HG02943 (cell line): ENCODE results near the gene SMARCA2.
"Not testable (repeated sequence)": the region's sequence is repeated elsewhere in the genome, so short reads cannot be mapped to it uniquely, and the experiment has no call there.

Experiments used
- ATAC-seq: cut with Tn5 transposase; IDR thresholded peaks from one replicate; pipeline ENCODE4 v1.9.1; 2021; ENCODE audit warnings: mild to moderate bottlenecking, low read depth, moderate library complexity; ENCODE audit not compliant: unreplicated experiment

Gene SMARCA2

GRCh38 chr9:2134391-2134790 is 119.2 kb downstream of the SMARCA2 start:
- no peak for ATAC-seq

DNA sequence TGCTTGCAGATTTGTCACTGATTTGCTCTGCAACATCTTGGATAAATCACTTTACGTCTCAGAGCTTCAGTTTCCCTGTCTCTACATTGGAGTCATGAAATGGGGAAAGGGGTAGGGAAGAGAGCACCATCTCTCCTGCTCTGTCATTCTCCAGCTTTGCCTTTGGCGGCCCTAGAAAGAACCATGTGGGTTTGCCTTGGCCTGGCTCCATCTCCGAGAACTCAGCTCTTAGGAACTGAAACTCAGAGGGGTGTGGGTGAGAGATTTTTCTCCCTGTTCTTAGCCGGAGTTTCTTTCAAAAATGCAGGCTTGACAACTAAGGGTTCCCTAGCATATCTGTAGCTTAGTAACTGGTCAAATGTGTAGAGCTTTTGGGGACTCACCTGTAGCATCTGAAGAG is 123.5 kb downstream of the SMARCA2 start:
- no peak for ATAC-seq

- ATAC-seq, result no peak
These were observed 125.6 kb downstream of the SMARCA2 start for GRCh38 chr9:2140600-2141223.

DNA sequence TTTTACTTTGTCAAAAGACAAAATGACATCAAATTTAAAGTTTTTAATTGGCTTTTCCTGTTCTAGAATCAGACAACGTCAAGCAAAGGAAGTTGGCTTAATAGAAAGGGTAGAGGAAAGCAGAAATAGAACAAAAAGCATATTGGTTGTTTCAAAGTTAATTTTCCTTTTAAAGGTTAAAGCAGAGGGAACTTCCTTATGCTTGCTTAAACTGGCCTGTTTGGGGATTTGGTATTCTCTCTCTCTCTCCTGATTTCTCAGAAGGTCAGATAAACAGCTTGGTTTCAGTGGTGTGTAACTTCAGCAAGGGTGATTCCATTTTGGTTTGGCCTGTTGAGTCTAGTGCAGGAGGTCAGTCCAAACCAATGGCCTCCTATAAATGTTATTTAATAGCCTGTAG is 127.1 kb downstream of the SMARCA2 start:
- ATAC-seq, result no peak

DNA sequence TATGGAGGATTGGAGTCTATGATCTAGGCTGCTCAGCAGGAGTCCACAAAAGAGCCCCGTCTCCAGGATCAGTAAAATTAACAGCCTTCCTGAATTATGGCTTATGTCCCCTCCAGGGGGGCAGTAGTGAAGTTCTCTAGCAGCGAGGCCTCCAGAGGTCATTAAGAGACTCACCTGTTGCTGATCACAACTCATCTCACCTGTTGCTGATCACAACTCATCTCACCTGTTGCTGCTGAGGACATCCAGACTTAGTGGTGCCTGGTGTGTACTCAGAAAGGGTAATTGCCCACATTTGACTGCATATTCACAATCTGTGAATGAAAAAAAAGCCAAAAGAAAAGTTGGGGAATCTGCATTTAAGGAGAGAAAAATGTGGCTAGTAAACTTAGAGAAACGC is 129.5 kb downstream of the SMARCA2 start:
- no peak for ATAC-seq

DNA sequence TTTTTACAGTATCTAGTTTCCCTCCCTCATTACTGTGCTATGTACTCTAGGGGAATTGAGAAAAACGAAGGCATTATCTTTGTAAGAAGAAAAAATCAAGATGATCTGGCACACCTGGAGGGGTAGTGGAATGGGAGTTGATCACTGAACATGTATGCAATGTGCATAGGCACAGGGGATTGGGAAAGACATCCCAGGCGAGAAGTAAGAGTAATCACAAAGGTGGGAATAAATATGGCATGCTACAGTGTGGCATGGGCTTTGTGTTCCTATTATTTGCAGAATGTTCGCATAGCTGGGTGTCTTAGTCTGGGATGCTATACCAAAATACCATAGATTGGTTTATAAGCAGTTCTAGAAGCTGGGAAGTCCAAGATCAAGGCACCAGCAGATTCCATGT is 130.6 kb downstream of the SMARCA2 start:
- no peak for ATAC-seq

DNA sequence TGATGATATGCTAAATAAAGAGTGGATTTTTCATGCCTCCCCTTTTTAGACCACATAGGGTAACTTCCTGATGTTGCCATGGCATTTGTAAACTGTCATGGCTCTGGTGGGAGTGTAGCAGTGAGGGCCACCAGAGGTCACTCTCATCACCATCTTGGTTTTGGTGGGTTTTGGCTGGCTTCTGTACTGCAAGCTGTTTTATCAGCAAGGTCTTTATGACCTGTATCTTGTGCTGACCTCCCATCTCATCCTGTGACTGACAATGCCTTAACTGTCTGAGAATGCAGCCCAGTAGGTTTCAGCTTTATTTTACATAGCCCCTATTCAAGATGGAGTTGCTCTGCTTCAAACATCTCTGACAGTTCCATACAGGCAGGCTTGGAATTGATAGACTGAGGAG is 131.6 kb downstream of the SMARCA2 start:
- ATAC-seq, result not testable (repeated sequence)

GRCh38 chr9:2150338-2150737 is 135.2 kb downstream of the SMARCA2 start:
- no peak for ATAC-seq

DNA sequence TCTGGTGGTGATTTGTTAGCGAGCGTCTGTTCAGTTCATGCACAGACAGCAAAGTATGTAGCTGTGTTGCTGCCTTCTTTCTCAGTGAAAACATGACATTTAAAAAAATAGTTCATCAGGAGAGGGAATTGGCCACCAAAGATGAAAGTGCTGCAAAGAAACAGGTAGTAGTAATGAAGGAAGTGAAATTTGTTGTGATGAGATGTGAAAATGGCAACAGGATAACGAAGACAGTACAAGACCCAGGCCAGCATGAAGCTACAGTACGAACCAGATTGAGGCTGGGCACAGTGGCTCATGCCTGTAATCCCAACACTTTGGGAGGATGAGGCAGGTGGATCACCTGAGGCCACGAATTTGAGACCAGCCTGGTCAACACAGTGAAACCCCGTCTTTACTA is 136.0 kb downstream of the SMARCA2 start:
- no peak for ATAC-seq

- ATAC-seq, result no peak
These were observed 138.0 kb downstream of the SMARCA2 start for GRCh38 chr9:2152966-2153629.

DNA sequence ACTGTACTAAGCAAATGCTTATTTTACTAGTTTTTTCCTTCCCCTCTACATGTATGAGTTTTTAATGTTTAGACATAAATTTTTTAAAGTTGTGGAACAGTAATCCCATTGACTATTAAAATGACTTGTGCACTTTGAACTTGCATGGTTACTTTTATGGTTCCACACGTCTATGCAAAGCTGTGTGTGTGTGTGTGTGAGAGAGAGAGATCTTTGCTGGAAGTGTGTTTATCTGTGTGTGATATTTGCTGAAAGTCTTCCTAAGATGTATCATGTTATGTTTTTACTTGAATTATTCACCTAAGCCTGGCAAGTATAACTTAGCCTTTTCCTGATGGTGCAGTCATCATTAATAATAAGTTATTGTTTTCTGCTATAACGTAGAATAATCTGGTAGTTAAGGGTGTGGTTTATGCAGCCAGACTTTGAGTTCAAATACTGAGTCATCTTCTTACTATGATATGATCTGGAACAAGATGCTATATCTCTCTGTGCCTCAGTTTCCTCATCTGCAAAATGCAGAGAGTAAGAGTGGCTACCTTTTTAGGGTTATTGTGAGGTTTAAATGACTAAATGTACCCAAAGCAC is 138.6 kb downstream of the SMARCA2 start:
- no peak for ATAC-seq

DNA sequence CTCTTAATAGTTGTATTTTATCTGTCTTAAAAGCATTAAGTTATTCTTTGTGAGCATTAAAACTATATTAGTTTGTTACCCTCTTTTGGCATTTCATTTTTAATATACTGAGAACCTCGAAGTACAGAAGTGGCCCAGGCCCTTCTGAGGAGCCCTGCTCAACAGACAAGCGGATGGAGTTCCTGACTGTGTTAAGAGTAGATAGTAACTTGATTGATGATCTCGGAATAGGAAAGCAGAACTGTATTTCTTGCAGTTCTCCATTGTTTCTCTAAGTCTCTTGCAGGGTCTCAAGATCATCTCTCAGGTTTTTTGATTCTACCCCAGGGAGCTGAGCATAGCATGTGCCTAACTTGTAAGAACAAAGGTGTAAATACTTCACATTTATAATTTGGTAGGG is 139.6 kb downstream of the SMARCA2 start:
- no peak for ATAC-seq

DNA sequence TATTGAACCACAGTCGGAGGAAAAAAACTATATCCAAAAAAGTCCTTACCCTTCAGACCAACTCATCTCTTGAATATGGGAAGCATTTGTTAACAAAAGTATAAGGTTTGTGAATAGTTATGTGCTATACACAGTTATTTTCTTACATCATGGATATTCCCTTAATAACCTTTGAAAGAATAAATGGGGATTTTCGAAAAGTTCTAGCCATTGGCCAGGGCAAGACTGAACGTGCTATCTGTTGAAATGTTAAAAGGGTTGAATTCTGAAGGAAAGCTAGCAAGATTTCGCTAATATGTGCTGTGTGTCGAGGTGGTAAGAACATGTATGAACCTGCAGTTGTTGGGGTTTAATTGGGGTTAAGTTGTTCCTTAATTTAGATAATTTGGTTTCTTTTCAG is 140.8 kb downstream of the SMARCA2 start:
- ATAC-seq, result no peak

DNA sequence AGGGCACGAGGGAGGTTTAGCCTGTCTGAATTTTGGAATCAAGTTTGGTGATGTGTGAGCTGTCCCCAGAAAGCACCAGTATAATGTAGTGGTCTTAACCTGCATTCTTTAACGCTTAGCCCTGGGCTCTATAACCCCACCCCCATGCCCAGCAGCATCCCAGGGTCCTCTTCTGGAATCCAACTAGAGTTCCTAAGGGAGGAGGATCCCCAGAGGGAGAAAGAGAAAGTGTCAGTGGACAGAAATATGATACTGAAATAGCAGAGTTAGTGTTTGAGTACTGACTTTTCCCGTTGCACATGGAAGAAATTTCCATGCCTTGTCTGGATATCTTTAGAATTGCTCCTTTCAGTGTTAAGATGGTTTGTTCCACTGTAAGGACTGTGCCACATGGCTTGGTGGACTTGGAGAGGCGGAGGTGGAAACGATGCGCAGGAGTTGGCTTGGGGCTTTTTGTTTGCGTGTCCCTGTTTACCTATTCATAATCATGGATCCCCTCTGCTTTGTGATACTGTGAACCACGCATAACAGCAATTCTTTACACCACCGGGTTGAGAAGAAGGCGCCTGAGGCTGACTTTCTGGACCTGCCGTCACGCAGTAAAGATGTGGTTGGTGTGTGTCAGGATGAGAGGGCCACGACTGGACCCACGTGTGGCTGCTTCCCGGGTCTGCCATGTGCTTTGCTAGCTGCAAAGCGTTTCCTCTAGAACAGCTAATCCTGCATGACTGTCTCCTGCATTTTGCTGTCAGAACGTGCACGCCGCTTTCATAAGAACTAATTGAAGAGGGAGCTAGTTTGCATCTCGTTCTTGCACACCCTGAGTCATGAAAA is 142.3 kb downstream of the SMARCA2 start:
- ATAC-seq, result no peak

DNA sequence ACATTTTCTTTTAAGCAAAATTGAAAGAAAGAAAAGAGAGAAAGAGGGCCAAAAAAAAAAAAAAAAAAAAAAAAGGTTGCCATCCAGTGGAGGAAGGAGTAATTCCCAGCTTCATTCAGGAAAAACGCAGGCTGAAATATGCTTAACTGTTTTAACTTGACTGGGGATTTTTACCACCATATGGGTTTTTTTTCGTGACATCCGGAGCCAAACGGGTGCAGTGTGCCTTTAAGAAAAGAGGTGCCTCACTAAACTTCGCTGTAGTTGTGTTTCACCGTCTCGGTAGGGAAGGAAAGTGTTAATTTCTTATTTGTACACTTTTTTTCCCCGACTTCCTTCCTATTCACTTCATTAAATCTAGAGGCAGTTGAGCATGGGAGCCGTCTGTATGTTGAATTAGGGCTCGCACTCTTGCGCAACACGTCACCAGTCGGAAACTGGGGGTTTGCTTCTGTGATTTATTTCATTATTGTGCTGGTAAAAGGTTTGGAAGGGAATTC is 143.0 kb downstream of the SMARCA2 start:
- peak; percentile 52 for ATAC-seq

GRCh38 chr9:2158766-2159430 is 143.8 kb downstream of the SMARCA2 start:
- ATAC-seq, result no peak

DNA sequence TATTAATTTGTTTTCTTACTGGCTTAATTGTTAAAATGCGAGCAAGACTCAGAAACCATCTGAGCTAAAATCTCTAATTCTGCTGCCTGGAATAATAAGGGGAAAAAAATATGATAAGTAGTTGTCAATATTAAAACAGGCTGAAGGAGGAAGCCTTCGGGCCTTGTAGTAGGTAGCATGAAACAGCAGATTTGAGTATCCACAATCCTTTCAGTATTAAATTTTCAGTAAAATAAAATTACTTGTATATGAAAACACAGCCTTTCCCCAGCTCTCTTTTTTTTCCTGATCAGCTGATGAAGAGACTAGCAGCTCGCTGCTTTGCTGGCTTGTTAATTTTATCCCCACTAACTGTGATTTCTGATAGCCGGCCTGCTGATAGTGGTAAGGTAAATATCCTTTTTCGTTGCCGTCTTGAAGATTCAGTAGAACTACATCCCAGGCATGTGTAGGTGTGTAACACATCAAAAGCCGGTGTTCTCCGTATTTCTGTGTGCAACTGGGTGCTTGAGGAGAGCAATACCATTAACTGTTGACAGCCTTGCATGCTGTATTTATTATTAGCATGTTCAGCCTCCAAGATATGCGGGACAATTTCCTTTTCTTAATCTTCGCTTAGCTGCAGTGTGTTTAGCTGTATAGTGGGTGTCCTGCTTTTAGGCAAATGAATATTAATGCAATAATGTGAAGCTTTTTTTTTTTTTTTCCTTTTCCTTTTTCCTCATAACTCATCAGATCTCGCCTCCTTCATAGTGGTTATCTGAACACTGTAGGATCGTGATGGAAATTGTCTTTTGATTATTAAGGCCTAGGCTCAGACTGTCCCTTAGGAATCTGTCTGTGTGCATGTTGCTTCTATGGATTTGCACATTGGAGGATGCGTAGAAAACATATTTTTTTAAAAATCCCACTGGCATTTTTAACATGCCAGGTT is 144.6 kb downstream of the SMARCA2 start:
- ATAC-seq, result no peak

GRCh38 chr9:2161661-2162060 is 146.5 kb downstream of the SMARCA2 start:
- no peak for ATAC-seq

DNA sequence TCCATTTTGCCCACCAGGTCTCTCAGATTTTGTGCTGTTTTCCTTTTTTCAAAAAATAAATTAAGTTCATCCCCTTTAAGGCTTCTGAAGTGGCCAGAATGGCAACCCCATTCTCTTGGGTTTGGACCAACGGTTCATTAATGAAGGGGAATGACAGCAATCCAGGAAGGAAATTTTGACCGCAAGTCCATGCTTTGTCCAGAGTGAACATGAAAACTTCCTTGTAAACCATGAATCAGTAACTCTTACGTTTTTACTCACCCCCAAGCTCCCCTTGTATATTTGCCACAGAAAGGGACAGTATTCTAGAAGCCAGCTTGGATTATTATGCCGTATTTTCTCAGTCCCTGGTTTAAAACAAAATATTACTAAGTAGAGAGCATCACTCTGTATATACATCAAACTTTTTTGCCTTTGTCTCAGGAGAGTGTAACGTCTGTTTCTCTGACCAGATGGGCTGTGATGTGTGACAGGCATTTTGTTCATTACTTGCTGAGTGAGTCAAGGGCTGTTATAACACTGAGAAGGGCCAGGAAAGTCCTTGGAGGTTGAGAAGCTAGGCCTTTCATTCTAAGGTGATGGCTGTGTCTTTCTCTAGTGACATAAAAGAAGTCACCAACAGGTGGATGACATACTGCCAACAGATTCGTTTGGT is 148.2 kb downstream of the SMARCA2 start:
- no peak for ATAC-seq
